H9 (cell line): ENCODE results near the gene STK24. TPM values are rescaled to one million over a fixed set of nuclear protein-coding genes. Genes with fewer than 3 reads are reported as not detected.

Experiments
- DNase-seq: peaks from one replicate; pipeline ENCODE4 v3.0.0-alpha.2; 2017
- H2AFZ ChIP-seq: one replicate; pipeline ENCODE4 v1.6.1; 2013; ENCODE audit warnings: mild to moderate bottlenecking, low read length, control low read depth, moderate library complexity
- H2AK5ac ChIP-seq: 2 replicates; pipeline ENCODE4 v1.6.1; 2013; ENCODE audit warnings: low read length, control low read depth, mixed read lengths; ENCODE audit not compliant: insufficient read length
- H2BK120ac ChIP-seq: one replicate; pipeline ENCODE4 v1.6.1; 2013; ENCODE audit warnings: low read depth, mild to moderate bottlenecking, low read length, control low read depth, inconsistent platforms; ENCODE audit not compliant: poor library complexity, severe bottlenecking
- H2BK12ac ChIP-seq: 2 replicates; pipeline ENCODE4 v1.6.1; 2013; ENCODE audit warnings: low read length, control low read depth, mixed read lengths, low read depth; ENCODE audit not compliant: insufficient read length
- H2BK15ac ChIP-seq: 2 replicates; pipeline ENCODE4 v1.6.1; 2013; ENCODE audit warnings: low read depth, low read length, control low read depth
- H2BK20ac ChIP-seq: one replicate; pipeline ENCODE4 v1.6.1; 2013; ENCODE audit warnings: low read depth, mild to moderate bottlenecking, low read length, control low read depth, inconsistent platforms; ENCODE audit not compliant: poor library complexity, severe bottlenecking
- H2BK5ac ChIP-seq: 2 replicates; pipeline ENCODE4 v1.6.1; 2013; ENCODE audit warnings: low read length, control low read depth, mixed read lengths; ENCODE audit not compliant: insufficient read length
- H3K14ac ChIP-seq: 2 replicates; pipeline ENCODE4 v1.6.1; 2013; ENCODE audit warnings: low read length, control low read depth; ENCODE audit not compliant: insufficient read depth
- H3K18ac ChIP-seq: 2 replicates; pipeline ENCODE4 v1.6.1; 2013; ENCODE audit warnings: low read depth, mild to moderate bottlenecking, mixed read lengths, low read length, control low read depth; ENCODE audit not compliant: insufficient read length
- H3K23ac ChIP-seq: 2 replicates; pipeline ENCODE4 v1.6.1; 2013; ENCODE audit warnings: low read length, control low read depth, mixed read lengths, low read depth; ENCODE audit not compliant: insufficient read length
- H3K23me2 ChIP-seq: 2 replicates; pipeline ENCODE4 v1.6.1; 2013; ENCODE audit warnings: low read depth, mild to moderate bottlenecking, mixed read lengths, low read length, control low read depth; ENCODE audit not compliant: insufficient read length, poor library complexity, severe bottlenecking
- H3K27ac ChIP-seq: 2 replicates; pipeline ENCODE4 v1.5.1; 2013; ENCODE audit warnings: low read length, control low read depth, mixed read lengths, low read depth; ENCODE audit not compliant: insufficient read length
- H3K27me3 ChIP-seq: 2 replicates; pipeline ENCODE4 v1.6.1; 2013; ENCODE audit warnings: low read length, control low read depth, inconsistent platforms; ENCODE audit not compliant: insufficient read depth
- H3K4ac ChIP-seq: 2 replicates; pipeline ENCODE4 v1.6.1; 2013; ENCODE audit warnings: low read depth, mild to moderate bottlenecking, control low read depth, inconsistent platforms, low read length, moderate library complexity
- H3K4me1 ChIP-seq: 2 replicates; pipeline ENCODE4 v1.6.1; 2013; ENCODE audit warnings: low read length, control low read depth, inconsistent platforms; ENCODE audit not compliant: insufficient read depth
- H3K4me2 ChIP-seq: 2 replicates; pipeline ENCODE4 v1.6.1; 2013; ENCODE audit warnings: low read length, control low read depth, mixed read lengths; ENCODE audit not compliant: insufficient read length, insufficient read depth
- H3K56ac ChIP-seq: 2 replicates; pipeline ENCODE4 v1.6.1; 2013; ENCODE audit warnings: low read depth, mild to moderate bottlenecking, mixed read lengths, low read length, control low read depth; ENCODE audit not compliant: insufficient read length
- H3K79me1 ChIP-seq: 2 replicates; pipeline ENCODE4 v1.6.1; 2013; ENCODE audit warnings: low read depth, mild to moderate bottlenecking, moderate library complexity, low read length, control low read depth, inconsistent platforms; ENCODE audit not compliant: insufficient read depth, poor library complexity, severe bottlenecking
- H3K79me2 ChIP-seq: 2 replicates; pipeline ENCODE4 v1.6.1; 2013; ENCODE audit warnings: low read length, control low read depth, inconsistent platforms; ENCODE audit not compliant: insufficient read depth
- H3K9ac ChIP-seq: 2 replicates; pipeline ENCODE4 v1.6.1; 2013; ENCODE audit warnings: low read length, control low read depth, mixed read lengths; ENCODE audit not compliant: insufficient read length; ENCODE audit errors: extremely low read depth
- H3K9me3 ChIP-seq: one replicate; pipeline ENCODE4 v1.6.1; 2013; ENCODE audit warnings: low read depth, low read length, inconsistent platforms; ENCODE audit not compliant: control insufficient read depth
- H3T11ph ChIP-seq: one replicate; pipeline ENCODE4 v1.6.1; 2013; ENCODE audit warnings: mild to moderate bottlenecking, low read length, control low read depth, inconsistent platforms
- H4K20me1 ChIP-seq: one replicate; pipeline ENCODE4 v1.6.1; 2013; ENCODE audit not compliant: control insufficient read depth, insufficient read length, insufficient read depth
- H4K5ac ChIP-seq: 2 replicates; pipeline ENCODE4 v1.6.1; 2013; ENCODE audit warnings: low read depth, mild to moderate bottlenecking, mixed read lengths, low read length, control low read depth; ENCODE audit not compliant: insufficient read length
- H4K8ac ChIP-seq: replicated peaks from 2 replicates; pipeline ENCODE4 v1.6.1; 2013; ENCODE audit warnings: low read length, control low read depth, mixed read lengths, low read depth; ENCODE audit not compliant: insufficient read length
- H4K91ac ChIP-seq: 2 replicates; pipeline ENCODE4 v1.6.1; 2013; ENCODE audit warnings: low read depth, mild to moderate bottlenecking, moderate library complexity, mixed read lengths, low read length, control low read depth; ENCODE audit not compliant: insufficient read length
- H3K27ac Mint-ChIP-seq, 3 experiments: 2 replicates in 2 of 3; 3 replicates in 1 of 3; pipeline ENCODE4 v1.8.0; 2020 to 2021; ENCODE audit warnings: mixed read lengths in 3 of 3, mild to moderate bottlenecking in 1 of 3, moderate library complexity in 1 of 3
- H3K27me3 Mint-ChIP-seq: 2 replicates; pipeline ENCODE4 v1.8.0; 2021; ENCODE audit warnings: low read depth, mild to moderate bottlenecking, moderate library complexity, mixed read lengths
- H3K36me3 Mint-ChIP-seq, 3 experiments: 2 replicates in 2 of 3; 3 replicates in 1 of 3; pipeline ENCODE4 v1.8.0; 2020 to 2021; ENCODE audit warnings: low read depth in 3 of 3, mixed read lengths in 3 of 3; ENCODE audit not compliant: insufficient read depth in 1 of 3
- H3K4me1 Mint-ChIP-seq, 2 experiments: 2 replicates each; pipeline ENCODE4 v1.8.0; 2020; ENCODE audit warnings: mixed read lengths in 2 of 2
- H3K4me3 Mint-ChIP-seq, 2 experiments: 2 replicates in 1 of 2; 3 replicates in 1 of 2; pipeline ENCODE4 v1.8.0; 2020 to 2021; ENCODE audit warnings: mild to moderate bottlenecking in 2 of 2, mixed read lengths in 2 of 2, moderate library complexity in 1 of 2
- H3K9me3 Mint-ChIP-seq, 2 experiments: 2 replicates in 1 of 2; 3 replicates in 1 of 2; pipeline ENCODE4 v1.8.0; 2020; ENCODE audit warnings: mild to moderate bottlenecking in 2 of 2, mixed read lengths in 2 of 2, moderate library complexity in 1 of 2
- CTCF ChIP-seq: fragments of 200-600 bp; sonication (generic); conservative IDR thresholded peaks from 3 replicates; pipeline ENCODE4 v1.8.0; 2021; ENCODE audit warnings: antibody characterized with exemption, mild to moderate bottlenecking
- WGBS: extraction: QIAGEN DNeasy Blood & Tissue Kit; methylation state at CpG from one replicate; pipeline ENCODE4 v1.1.7; 2013; ENCODE audit warnings: missing lambda C conversion rate, low lambda C conversion rate, mixed read lengths; ENCODE audit not compliant: insufficient read length; ENCODE audit errors: extremely low coverage; 5-methylcytosine and 5-hydroxymethylcytosine counted together
- total RNA-seq: library from RNA; stranded (reverse); gene quantifications from 2 replicates; pipeline ENCODE4 v1.2.1, GENCODE V29; 2021

The STK24 gene
- total RNA-seq, 1 experiment from 2014 or later, result 134 TPM

- H3K4me1 ChIP-seq, result peaks cover 10% of the 10 kb centered on the region; the same call in 1 of the 2 replicates
- H3K23me2 ChIP-seq, result no peaks in the 10 kb centered on the region
- TF ChIP-seq CTCF, result no peak
- no peak overlapping the region for H2BK15ac ChIP-seq
- H3T11ph ChIP-seq, result no peak overlapping the region
- H2BK120ac ChIP-seq, result no peak overlapping the region
- H3K27me3 Mint-ChIP-seq, result no peaks in the 10 kb centered on the region
- H2BK5ac ChIP-seq, result no peak overlapping the region
- no peaks in the 10 kb centered on the region for H4K20me1 ChIP-seq
- no peak overlapping the region for H2BK20ac ChIP-seq
- H2AFZ ChIP-seq, result no peak overlapping the region
- H4K8ac ChIP-seq, result no peak overlapping the region
- H3K9ac ChIP-seq, result no peak overlapping the region
- H3K23ac ChIP-seq, result no peak overlapping the region
- peaks cover 7 to 15% (median 15%) of the 10 kb centered on the region in 3 experiments for H3K36me3 Mint-ChIP-seq
- no peak for DNase-seq
- no peak overlapping the region for H3K18ac ChIP-seq
- no CpG with 5 or more reads among the region's 12 CpGs for WGBS
- peaks cover 21% of the 10 kb centered on the region for H3K79me2 ChIP-seq
- no peaks in the 10 kb centered on the region for H3K9me3 ChIP-seq
- peaks cover 52 to 77% of the 10 kb centered on the region in 2 experiments for H3K4me1 Mint-ChIP-seq
- no peak overlapping the region for H3K56ac ChIP-seq
- H3K4me2 ChIP-seq, result no peak overlapping the region
- no peak overlapping the region for H4K91ac ChIP-seq
- H3K27me3 ChIP-seq, result no peaks in the 10 kb centered on the region
- no peak overlapping the region for H2BK12ac ChIP-seq
- no peak overlapping the region for H3K4ac ChIP-seq
- no peak overlapping the region for H3K4me3 Mint-ChIP-seq
- H3K9me3 Mint-ChIP-seq, result no peaks in the 10 kb centered on the region
- H3K14ac ChIP-seq, result no peak overlapping the region
- no peak overlapping the region for H3K27ac ChIP-seq
- peaks cover 14% of the 10 kb centered on the region for H3K79me1 ChIP-seq
- H3K27ac Mint-ChIP-seq, result peak overlapping the region in 2 of 3 experiments; percentile 42 to 54; a peak in 2 of 7 replicates
- no peak overlapping the region for H4K5ac ChIP-seq
- no peak overlapping the region for H2AK5ac ChIP-seq
These were observed 72.4 kb downstream of the STK24 start for GRCh38 chr13:98504371-98504963.
